ENCODE results near the gene TMEM258. TPM values are rescaled to one million over a fixed set of nuclear protein-coding genes. Genes with fewer than 3 reads are reported as not detected.
A peak's percentile ranks its signal among the peaks of the same experiment; 100 is the strongest.

The TMEM258 gene
- total and polyA plus RNA-seq, 4 donors = 43.9 to 229 (median 163) TPM

GRCh38 chr11:61747192-61747966, 45.0 kb downstream of the TMEM258 start:
- TF ChIP-seq CTCF (IDR thresholded peaks at IDR 0.05; ENCODE audit: control extremely low read depth, extremely low read depth) = peak; percentile 55
- no peak overlapping the region for H3K9ac ChIP-seq (ENCODE audit: insufficient read depth in 1 of 2, low read length in 2 of 2)
- DNase-seq = peak; percentile 44 to 62 (median 58)
- no peak overlapping the region for H3K4me3 ChIP-seq
- 61 to 79% methylated on average over 19 of the region's 19 CpGs for WGBS, 2 donors
- no peaks in the 10 kb centered on the region for H3K9me3 ChIP-seq (ENCODE audit: control insufficient read depth in 4 of 4, insufficient read depth in 3 of 4, low read length in 3 of 4)
- peaks cover 0 to 4% (median 0%) of the 10 kb centered on the region in 4 donors for H3K36me3 ChIP-seq (ENCODE audit: control insufficient read depth in 4 of 4, insufficient read depth in 4 of 4, low read length in 4 of 4)
- H3K27ac ChIP-seq (ENCODE audit: low read depth in 1 of 2, low read length in 1 of 2) = no peak overlapping the region
- ATAC-seq (ENCODE audit: insufficient read depth, low FRiP score) = peak; percentile 56
- peaks cover 0 to 4% (median 0%) of the 10 kb centered on the region in 3 donors for H3K27me3 ChIP-seq (ENCODE audit: control insufficient read depth in 3 of 3, insufficient read depth in 3 of 3, low read length in 2 of 3)
- peaks cover 0 to 8% (median under 1%) of the 10 kb centered on the region in 5 donors for H3K4me1 ChIP-seq (ENCODE audit: control insufficient read depth in 5 of 5, insufficient read depth in 5 of 5, low read length in 5 of 5)

GRCh38 chr11:61746442-61747191, 45.8 kb downstream of the TMEM258 start:
- no peak for TF ChIP-seq CTCF (IDR thresholded peaks at IDR 0.05; ENCODE audit: control extremely low read depth, extremely low read depth)
- WGBS, 2 donors = 83 to 88% methylated on average over 19 of the region's 19 CpGs
- ATAC-seq (ENCODE audit: insufficient read depth, low FRiP score) (no peak), DNase-seq (no peak)
- H3K36me3 ChIP-seq (ENCODE audit: control insufficient read depth in 4 of 4, insufficient read depth in 4 of 4, low read length in 4 of 4) = peaks cover 0 to 5% (median 2%) of the 10 kb centered on the region in 4 donors
- H3K27ac ChIP-seq (ENCODE audit: low read depth in 1 of 2, low read length in 1 of 2) = no peak overlapping the region
- no peaks in the 10 kb centered on the region for H3K9me3 ChIP-seq (ENCODE audit: control insufficient read depth in 4 of 4, insufficient read depth in 3 of 4, low read length in 3 of 4)
- peaks cover 0 to under 1% (median 0%) of the 10 kb centered on the region in 3 donors for H3K27me3 ChIP-seq (ENCODE audit: control insufficient read depth in 3 of 3, insufficient read depth in 3 of 3, low read length in 2 of 3)
- H3K4me3 ChIP-seq = no peak overlapping the region
- H3K9ac ChIP-seq (ENCODE audit: insufficient read depth in 1 of 2, low read length in 2 of 2) = no peak overlapping the region
- peaks cover 0 to 8% (median 3%) of the 10 kb centered on the region in 5 donors for H3K4me1 ChIP-seq (ENCODE audit: control insufficient read depth in 5 of 5, insufficient read depth in 5 of 5, low read length in 5 of 5)

GRCh38 chr11:61745781-61746441, 46.5 kb downstream of the TMEM258 start:
- no peak for ATAC-seq (ENCODE audit: insufficient read depth, low FRiP score)
- peaks cover 0 to 5% (median 2%) of the 10 kb centered on the region in 4 donors for H3K36me3 ChIP-seq (ENCODE audit: control insufficient read depth in 4 of 4, insufficient read depth in 4 of 4, low read length in 4 of 4)
- no peak for DNase-seq
- H3K9me3 ChIP-seq (ENCODE audit: control insufficient read depth in 4 of 4, insufficient read depth in 3 of 4, low read length in 3 of 4) = no peaks in the 10 kb centered on the region
- peaks cover 0 to 8% (median 3%) of the 10 kb centered on the region in 5 donors for H3K4me1 ChIP-seq (ENCODE audit: control insufficient read depth in 5 of 5, insufficient read depth in 5 of 5, low read length in 5 of 5)
- TF ChIP-seq CTCF (IDR thresholded peaks at IDR 0.05; ENCODE audit: control extremely low read depth, extremely low read depth) = no peak
- H3K27ac ChIP-seq (ENCODE audit: low read depth in 1 of 2, low read length in 1 of 2) = no peak overlapping the region
- 76 to 87% methylated on average over 15 of the region's 15 CpGs for WGBS, 2 donors
- H3K27me3 ChIP-seq (ENCODE audit: control insufficient read depth in 3 of 3, insufficient read depth in 3 of 3, low read length in 2 of 3) = no peaks in the 10 kb centered on the region
- no peak overlapping the region for H3K9ac ChIP-seq (ENCODE audit: insufficient read depth in 1 of 2, low read length in 2 of 2)
- H3K4me3 ChIP-seq = no peak overlapping the region
